ENCODE results near the gene PALMD.

Gene PALMD

DNA sequence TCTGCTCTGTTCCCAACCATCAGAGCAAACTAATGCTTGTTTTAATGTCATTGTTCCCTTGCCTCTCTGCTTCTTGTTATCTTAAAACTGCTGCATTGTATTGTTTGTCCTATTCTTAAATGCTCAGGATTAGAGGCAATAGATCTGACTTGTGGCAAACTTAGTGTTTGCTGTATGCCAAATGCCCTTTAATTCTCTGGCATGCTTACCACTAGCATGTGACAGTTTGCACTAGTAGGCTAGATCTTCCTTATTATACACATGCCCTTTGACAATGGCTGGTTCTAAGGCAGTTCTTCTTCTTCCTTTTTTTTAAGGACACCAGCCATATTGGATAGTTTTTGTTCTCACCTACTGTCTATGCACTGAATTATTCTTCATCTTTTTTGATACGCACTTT is 30.1 kb downstream of the PALMD start:
- DNase-seq: no peak
- TF ChIP-seq GATA1 (IDR thresholded peaks at IDR 0.05; ENCODE audit: low read depth, low read length): no peak
- TF ChIP-seq POLR2A (IDR thresholded peaks at IDR 0.05; ENCODE audit: low read length): no peak

DNA sequence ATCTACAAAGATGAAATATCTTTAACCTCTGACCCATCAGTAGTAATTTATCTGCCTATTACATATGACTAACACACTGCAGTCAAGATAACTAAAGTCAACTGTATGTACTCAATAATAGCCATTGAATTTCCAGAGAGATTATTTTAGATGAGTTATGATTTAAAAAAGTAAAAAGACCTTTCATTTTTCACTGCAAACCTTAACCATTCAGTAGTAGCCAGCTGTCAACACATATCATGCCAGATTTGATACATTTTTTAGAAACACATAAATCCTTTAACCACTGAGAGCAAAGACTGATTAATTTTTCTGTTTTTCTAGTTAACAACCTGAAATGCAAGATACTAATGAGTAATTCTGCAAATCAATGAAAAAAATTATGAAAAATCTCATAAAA is 31.0 kb downstream of the PALMD start:
- no peak for DNase-seq
- no peak for TF ChIP-seq POLR2A (IDR thresholded peaks at IDR 0.05; ENCODE audit: low read length)
- no peak for TF ChIP-seq GATA1 (IDR thresholded peaks at IDR 0.05; ENCODE audit: low read depth, low read length)

DNA sequence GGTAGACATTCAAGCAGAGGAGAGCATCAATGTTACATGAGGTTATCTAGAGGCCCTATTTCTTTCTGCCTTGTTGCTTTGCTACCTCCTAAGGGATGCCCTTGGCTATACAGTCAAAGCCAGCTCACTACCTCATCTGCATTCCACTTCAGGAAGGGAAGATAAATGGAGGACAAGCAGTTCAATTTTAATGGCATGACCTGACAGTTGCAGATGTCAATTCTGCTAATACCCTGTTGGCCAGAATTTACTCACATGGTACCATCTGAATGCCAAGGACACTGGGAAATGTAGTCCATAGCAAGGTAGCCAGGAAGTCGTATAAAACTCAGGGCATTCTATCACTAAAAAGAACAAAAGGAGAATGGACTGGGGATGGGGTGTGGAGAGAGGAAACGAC is 31.5 kb downstream of the PALMD start:
- DNase-seq: no peak
- TF ChIP-seq POLR2A (IDR thresholded peaks at IDR 0.05; ENCODE audit: low read length) (no peak), GATA1 (IDR thresholded peaks at IDR 0.05; ENCODE audit: low read depth, low read length) (no peak)

DNA sequence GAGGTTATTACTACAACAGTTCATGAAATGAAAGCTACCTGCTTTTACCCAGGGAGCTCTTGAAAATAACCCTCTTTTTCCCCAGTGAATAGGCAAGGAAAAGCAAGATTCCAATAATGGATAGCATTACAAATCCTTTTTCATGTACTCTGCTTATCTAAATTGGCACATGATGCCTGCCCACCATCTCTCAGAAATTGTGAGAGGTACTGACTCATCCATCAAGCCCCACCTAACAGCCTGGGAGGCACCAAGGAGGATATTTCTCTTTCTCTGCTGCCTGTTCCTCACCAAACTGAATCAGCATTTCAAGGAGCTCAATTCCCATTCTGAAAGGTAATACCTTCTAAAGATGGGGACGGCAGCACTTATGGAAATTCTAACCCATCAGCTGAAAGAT is 34.4 kb downstream of the PALMD start:
- DNase-seq: peak; percentile 3 to 27
- no peak for TF ChIP-seq GATA1 (IDR thresholded peaks at IDR 0.05; ENCODE audit: low read depth, low read length)
- no peak for TF ChIP-seq POLR2A (IDR thresholded peaks at IDR 0.05; ENCODE audit: low read length)

DNA sequence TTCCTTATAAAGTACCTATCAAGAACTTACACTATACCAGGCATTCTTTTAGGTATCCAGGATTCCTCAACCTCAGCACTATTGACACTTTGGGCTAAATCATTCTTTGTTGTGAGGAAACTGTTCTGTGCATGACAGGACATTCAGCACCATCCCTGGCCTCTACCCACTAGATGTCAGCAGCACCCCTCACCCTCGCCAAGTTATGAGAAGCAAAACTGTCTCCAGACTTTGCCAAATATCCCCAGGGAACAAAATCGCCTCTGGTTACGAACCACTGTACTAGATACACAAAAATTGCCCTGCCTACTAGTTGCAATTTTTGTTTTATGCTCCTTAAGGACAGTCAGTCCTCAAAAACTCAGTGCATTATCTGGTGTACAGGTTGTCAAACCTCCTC is 35.7 kb downstream of the PALMD start:
- no peak for DNase-seq

DNA sequence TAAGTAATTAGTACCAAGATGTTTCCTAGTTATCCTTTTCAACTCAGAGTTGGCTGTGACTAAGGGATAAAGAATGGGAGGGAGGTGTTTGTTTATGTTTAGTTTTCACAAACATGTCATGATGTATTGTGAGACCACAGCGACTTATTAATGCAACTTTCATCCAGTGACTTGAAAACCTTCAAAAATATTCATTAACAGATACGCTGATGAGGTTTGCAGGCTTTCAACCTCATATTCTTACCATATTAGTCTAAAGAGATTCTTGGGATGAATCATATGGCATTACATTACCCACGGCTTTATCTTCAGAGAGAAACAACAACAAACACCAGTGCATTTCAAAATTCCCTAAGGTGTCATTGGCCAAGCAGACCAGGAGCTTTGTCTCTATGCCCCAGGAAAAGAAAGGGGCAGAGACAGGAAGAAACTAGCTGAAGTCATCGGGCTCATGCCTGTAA is 36.4 kb downstream of the PALMD start:
- DNase-seq: no peak
- TF ChIP-seq GATA1 (IDR thresholded peaks at IDR 0.05; ENCODE audit: low read depth, low read length) (no peak), POLR2A (IDR thresholded peaks at IDR 0.05; ENCODE audit: low read length) (no peak)

More for the DNA sequence above, 35.7 kb downstream of the PALMD start:
- TF ChIP-seq POLR2A (IDR thresholded peaks at IDR 0.05; ENCODE audit: low read length): no peak
- no peak for TF ChIP-seq GATA1 (IDR thresholded peaks at IDR 0.05; ENCODE audit: low read depth, low read length)

DNA sequence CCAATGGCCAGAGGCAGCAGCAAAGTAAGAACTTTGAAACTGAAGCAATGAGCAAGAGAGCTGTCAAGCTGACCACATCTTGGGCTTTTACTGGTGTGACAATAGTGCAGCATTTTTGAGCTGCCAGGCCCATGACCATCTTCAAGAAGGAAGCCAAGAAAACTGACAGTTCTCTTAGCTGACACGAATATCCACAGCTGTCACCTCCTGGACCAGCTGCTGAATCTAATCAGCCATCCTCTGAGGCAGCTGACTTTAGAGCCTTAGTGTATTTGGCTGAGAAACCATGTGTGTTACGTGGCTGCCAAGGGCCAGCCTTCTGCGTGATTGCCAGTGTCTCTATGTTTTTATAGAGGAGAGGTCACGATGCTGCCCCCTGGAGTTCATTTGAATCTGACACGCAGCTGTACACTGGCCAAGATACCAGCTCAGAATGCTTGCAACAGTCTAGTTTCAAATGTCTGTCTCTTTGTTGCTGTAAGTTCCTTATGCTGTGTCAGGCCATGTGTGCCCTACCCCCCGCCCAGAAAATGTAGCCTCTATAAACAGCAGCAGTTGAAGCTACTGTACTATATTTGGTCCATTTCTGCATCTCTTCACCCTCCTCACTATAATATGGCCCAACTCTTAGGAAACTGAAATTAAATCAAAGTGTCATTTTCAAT is 39.7 kb downstream of the PALMD start:
- peak; percentile 60 to 68 for DNase-seq
- TF ChIP-seq POLR2A (IDR thresholded peaks at IDR 0.05; ENCODE audit: low read length) (no peak), GATA1 (IDR thresholded peaks at IDR 0.05; ENCODE audit: low read depth, low read length) (no peak)

DNA sequence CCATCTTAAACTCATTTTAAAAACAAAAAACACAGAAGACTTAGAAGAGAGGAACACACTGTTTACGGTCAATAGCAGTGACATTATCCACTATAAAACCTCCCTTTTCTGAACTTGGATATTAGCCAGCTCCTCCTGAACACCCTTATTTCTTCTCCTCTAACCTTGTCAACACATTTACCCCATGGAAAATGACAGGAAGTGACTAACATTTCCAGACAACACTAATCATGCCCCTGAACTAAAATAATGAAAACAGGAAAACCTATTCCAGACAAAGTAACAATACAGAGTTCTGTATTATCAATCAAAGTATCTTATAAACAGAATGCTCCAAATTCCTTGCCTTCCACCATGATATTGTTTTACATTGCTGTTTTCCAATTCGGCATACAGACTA is 45.3 kb downstream of the PALMD start:
- DNase-seq: no peak
- TF ChIP-seq POLR2A (IDR thresholded peaks at IDR 0.05; ENCODE audit: low read length) (no peak), GATA1 (IDR thresholded peaks at IDR 0.05; ENCODE audit: low read depth, low read length) (no peak)

DNA sequence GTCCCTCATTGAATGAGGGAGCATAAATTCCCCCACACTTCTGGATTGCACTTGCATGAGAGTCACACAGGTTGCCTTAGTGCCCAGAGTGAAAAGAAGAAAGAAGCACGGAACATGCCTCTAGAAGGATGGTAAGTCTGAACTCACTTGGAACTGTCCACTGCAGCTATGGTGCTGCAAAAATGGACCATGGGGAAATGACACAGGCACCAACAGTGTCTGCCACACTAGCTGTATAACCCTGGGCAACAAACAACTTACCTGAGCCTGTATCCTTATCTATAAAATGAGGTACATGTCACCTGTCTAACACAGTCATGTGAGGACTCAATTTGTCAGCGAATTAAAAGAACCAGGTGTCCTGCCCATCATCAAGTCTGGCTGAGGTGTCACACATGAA is 50.7 kb downstream of the PALMD start:
- TF ChIP-seq GATA1 (IDR thresholded peaks at IDR 0.05; ENCODE audit: low read depth, low read length): no peak
- TF ChIP-seq POLR2A (IDR thresholded peaks at IDR 0.05; ENCODE audit: low read length): no peak
- DNase-seq: no peak

DNA sequence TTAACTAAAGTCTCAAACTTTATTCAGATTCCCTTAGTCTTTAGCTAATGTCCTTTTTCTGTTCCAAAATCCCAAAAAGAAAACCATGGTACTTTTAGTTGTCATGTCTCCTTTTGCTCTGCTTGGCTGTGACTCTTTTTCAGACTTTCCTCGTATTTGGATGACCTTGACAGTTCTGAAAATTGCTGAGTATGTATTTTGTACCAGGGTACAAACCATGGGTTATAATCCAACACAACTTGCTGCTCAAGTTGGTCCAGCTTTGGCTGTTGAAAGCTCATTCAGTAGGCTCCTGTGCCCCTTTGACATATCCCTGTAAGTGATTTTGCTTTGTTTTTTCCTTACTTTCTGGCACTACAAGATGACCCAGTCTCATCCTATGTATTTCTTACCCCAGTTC is 51.7 kb downstream of the PALMD start:
- TF ChIP-seq POLR2A (IDR thresholded peaks at IDR 0.05; ENCODE audit: low read length) (no peak), GATA1 (IDR thresholded peaks at IDR 0.05; ENCODE audit: low read depth, low read length) (no peak)
- no peak for DNase-seq

DNA sequence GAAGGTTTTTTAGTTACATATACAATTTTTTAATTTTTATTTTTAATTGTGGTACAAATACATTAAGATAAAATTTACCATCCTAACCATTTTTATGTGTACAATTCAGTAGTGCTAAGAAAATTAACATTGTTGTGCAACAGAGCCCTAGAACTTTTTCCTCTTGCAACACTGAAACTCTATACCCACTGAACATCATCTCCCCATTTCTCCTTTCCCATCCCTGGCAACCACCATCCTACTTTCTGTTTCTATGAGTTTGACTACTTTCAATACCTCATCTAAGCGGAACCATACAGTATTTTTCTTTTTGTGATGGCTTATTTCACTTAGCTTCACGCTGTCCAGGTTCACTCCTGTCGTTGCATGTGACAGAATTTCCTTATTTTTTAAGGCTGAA is 54.1 kb downstream of the PALMD start:
- no peak for DNase-seq
- TF ChIP-seq GATA1 (IDR thresholded peaks at IDR 0.05; ENCODE audit: low read depth, low read length): no peak
- TF ChIP-seq POLR2A (IDR thresholded peaks at IDR 0.05; ENCODE audit: low read length): no peak

DNA sequence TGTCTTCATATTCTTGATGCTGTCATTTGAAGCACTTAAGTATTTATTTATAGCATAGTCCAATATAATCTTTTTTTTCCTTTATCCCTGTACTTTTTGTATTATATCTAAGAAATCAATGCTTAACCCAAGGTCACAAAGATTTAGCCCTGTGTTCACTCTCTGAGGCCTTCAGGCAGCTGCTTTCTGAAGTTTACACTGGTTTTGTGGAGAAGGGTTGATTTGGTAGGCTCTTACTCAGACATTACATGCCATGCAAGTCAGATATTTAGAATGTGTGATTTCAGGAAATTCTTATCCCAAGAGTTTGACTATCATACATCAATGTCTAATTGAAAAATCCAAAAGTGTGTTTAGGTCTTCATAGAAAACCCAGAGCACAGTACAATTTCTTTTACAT is 56.3 kb downstream of the PALMD start:
- TF ChIP-seq GATA1 (IDR thresholded peaks at IDR 0.05; ENCODE audit: low read depth, low read length): no peak
- TF ChIP-seq POLR2A (IDR thresholded peaks at IDR 0.05; ENCODE audit: low read length): no peak
- DNase-seq: no peak

DNA sequence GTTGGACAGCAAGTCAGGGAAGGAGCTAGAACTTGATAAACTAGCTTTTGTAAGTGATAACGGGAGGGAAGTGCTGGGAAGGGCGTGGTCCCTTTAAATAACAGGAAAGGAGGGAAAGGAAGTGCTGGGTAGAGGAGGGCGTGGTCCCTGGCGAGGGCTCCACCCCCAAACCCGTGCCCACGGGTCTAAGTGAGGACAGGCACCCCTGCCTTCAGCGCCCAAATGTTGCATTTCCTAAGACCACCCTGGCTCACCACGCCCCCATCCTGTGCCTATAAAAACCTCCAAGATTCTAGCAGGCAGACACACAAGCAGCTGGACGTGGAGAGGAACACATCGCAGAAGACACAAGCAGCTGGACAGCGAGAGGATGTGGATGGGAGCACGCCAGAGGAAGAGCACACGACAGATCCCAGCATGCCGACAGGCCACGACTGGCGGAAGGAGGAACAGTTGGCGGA is 58.5 kb downstream of the PALMD start:
- peak; percentile 39 to 45 for DNase-seq
- TF ChIP-seq GATA1 (IDR thresholded peaks at IDR 0.05; ENCODE audit: low read depth, low read length): no peak
- TF ChIP-seq POLR2A (IDR thresholded peaks at IDR 0.05; ENCODE audit: low read length): no peak

DNA sequence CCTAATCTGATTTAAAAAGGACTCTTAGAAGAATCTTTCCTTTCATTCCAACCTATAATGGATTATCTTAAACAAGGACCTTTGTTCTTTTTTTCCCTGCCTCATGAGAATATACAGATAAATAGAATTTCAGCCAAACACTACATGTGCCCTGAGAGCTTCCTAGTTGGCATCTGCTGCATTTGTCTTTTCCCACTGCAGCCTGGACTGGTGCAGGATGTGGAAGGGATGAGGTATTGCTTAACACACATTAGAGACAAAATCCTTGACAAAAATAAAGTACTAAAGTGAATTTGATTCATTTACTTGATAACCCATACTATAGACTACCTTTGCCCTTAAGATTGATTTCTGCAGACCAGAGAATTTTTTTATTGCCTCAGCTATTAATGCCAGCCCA is 59.5 kb downstream of the PALMD start:
- TF ChIP-seq GATA1 (IDR thresholded peaks at IDR 0.05; ENCODE audit: low read depth, low read length) (no peak), POLR2A (IDR thresholded peaks at IDR 0.05; ENCODE audit: low read length) (no peak)
- no peak for DNase-seq

DNA sequence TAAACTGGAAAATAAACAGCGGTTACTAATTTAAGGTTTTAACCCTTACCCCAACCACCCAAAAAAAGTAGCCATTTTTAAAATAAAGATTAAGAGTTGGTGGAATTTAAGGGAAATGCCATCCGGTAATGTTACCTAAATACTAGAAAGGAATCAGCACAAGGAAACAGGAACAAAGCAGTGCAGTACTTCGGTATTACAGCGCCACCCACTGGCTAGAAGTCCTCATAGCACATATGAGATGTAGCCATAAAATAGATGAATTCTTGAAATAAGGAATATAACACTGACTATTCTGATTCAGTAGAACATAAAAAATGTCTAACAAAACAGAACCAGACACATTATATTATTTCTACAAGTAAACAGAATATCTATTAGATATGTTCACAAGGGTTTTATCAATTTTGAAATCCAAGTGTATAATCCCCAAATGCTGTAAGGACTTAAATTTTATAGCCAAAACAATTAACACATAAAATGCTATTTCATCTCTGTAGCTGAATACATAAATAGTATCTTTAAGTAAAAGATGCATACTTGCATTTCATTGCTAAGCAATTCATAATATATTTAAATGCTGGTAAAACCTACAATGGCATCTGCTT is 61.7 kb downstream of the PALMD start:
- no peak for TF ChIP-seq POLR2A (IDR thresholded peaks at IDR 0.05; ENCODE audit: low read length)
- no peak for TF ChIP-seq GATA1 (IDR thresholded peaks at IDR 0.05; ENCODE audit: low read depth, low read length)
- peak; percentile 70 to 82 for DNase-seq

Data from erythroblast (primary cell).